Ishikawa (cell line): ENCODE results near the gene CFAP61.

Experiments
- CEBPB ChIP-seq: IDR thresholded peaks from 2 replicates; pipeline ENCODE4 v1.6.1; 2012
- EP300 ChIP-seq: IDR thresholded peaks from 2 replicates; pipeline ENCODE4 v1.6.1; 2012; ENCODE audit warnings: borderline replicate concordance
- FOXM1 ChIP-seq: IDR thresholded peaks from 2 replicates; pipeline ENCODE4 v1.6.1; 2012; ENCODE audit warnings: low read depth, borderline replicate concordance
- RAD21 ChIP-seq: IDR thresholded peaks from 2 replicates; pipeline ENCODE4 v1.6.1; 2012; ENCODE audit warnings: low read depth
- TAF1 ChIP-seq: IDR thresholded peaks from 2 replicates; pipeline ENCODE4 v1.6.1; 2012; ENCODE audit warnings: low read depth, mild to moderate bottlenecking
- TEAD4 ChIP-seq: IDR thresholded peaks from 2 replicates; pipeline ENCODE4 v1.6.1; 2012
- YY1 ChIP-seq: IDR thresholded peaks from 2 replicates; pipeline ENCODE4 v1.6.1; 2012; ENCODE audit warnings: low read depth
- ZBTB7A ChIP-seq: IDR thresholded peaks from 2 replicates; pipeline ENCODE4 v1.6.1; 2012; ENCODE audit warnings: low read depth
- TF ChIP-seq, protein P1 (sequence below): IDR thresholded peaks from 2 replicates; pipeline ENCODE4 v1.6.1; 2012; ENCODE audit warnings: low read depth, mild to moderate bottlenecking
- TF ChIP-seq, protein P2 (sequence below): IDR thresholded peaks from 2 replicates; pipeline ENCODE4 v1.6.1; 2012
- TF ChIP-seq, protein P3 (sequence below): IDR thresholded peaks from 2 replicates; pipeline ENCODE4 v1.6.1; 2012

DNA sequence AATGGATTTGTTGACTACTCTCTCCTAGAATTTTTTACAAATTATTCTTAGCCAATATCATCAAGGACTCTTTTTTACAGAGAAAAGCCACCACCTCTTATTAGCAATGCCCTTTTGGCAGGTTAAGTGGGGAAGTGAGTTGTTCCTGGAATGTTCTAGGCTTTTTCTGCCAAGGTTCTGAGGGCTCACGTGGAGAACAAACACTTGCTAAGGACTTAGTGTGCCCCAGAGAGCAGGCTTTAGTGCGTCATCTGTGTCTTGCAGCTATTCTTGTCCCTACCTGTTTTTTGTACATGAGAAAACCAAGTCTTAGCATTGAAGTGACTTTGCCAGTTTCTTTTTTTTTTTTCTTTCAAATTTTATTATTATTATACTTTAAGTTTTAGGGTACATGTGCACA is 33.5 kb downstream of the CFAP61 start:
- TF ChIP-seq, protein P1, sequence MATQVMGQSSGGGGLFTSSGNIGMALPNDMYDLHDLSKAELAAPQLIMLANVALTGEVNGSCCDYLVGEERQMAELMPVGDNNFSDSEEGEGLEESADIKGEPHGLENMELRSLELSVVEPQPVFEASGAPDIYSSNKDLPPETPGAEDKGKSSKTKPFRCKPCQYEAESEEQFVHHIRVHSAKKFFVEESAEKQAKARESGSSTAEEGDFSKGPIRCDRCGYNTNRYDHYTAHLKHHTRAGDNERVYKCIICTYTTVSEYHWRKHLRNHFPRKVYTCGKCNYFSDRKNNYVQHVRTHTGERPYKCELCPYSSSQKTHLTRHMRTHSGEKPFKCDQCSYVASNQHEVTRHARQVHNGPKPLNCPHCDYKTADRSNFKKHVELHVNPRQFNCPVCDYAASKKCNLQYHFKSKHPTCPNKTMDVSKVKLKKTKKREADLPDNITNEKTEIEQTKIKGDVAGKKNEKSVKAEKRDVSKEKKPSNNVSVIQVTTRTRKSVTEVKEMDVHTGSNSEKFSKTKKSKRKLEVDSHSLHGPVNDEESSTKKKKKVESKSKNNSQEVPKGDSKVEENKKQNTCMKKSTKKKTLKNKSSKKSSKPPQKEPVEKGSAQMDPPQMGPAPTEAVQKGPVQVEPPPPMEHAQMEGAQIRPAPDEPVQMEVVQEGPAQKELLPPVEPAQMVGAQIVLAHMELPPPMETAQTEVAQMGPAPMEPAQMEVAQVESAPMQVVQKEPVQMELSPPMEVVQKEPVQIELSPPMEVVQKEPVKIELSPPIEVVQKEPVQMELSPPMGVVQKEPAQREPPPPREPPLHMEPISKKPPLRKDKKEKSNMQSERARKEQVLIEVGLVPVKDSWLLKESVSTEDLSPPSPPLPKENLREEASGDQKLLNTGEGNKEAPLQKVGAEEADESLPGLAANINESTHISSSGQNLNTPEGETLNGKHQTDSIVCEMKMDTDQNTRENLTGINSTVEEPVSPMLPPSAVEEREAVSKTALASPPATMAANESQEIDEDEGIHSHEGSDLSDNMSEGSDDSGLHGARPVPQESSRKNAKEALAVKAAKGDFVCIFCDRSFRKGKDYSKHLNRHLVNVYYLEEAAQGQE, result no peak
- TF ChIP-seq, protein P2, sequence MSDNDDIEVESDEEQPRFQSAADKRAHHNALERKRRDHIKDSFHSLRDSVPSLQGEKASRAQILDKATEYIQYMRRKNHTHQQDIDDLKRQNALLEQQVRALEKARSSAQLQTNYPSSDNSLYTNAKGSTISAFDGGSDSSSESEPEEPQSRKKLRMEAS, result no peak
- TF ChIP-seq EP300 (no peak), TAF1 (no peak), TEAD4 (no peak), YY1 (no peak), CEBPB (no peak), RAD21 (no peak), ZBTB7A (no peak), FOXM1 (no peak)
- TF ChIP-seq, protein P3, sequence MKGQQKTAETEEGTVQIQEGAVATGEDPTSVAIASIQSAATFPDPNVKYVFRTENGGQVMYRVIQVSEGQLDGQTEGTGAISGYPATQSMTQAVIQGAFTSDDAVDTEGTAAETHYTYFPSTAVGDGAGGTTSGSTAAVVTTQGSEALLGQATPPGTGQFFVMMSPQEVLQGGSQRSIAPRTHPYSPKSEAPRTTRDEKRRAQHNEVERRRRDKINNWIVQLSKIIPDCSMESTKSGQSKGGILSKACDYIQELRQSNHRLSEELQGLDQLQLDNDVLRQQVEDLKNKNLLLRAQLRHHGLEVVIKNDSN, result no peak
